Activated T-cell treated with anti-CD3 and anti-CD28 coated beads for 48 hours (primary cell): Measurements from ENCODE around the gene ALK.

Experiments used
- DNase-seq: peaks from one replicate; pipeline ENCODE4 v3.0.0-alpha.2; 2020; ENCODE audit warnings: low read depth

The ALK gene

DNA sequence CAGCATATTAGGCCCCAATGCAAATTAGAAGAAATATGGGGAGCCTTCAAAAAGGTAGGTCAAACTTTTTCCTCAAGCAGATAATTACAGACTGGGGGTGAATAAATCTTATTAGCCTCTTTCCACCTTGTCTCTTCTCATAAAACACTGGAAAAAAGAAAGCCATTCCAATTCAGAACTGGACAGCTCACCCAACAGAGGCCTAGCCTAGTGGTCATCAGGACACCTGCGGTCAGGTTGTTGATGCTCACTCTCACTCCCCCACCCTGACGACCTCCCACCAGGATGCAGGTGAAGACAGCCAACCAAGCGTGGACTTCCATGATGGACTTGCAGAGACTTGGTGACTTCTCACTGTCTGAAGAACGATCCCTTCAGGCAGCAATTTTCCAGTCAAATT is 207.1 kb downstream of the ALK start:
- DNase-seq = no peak

DNA sequence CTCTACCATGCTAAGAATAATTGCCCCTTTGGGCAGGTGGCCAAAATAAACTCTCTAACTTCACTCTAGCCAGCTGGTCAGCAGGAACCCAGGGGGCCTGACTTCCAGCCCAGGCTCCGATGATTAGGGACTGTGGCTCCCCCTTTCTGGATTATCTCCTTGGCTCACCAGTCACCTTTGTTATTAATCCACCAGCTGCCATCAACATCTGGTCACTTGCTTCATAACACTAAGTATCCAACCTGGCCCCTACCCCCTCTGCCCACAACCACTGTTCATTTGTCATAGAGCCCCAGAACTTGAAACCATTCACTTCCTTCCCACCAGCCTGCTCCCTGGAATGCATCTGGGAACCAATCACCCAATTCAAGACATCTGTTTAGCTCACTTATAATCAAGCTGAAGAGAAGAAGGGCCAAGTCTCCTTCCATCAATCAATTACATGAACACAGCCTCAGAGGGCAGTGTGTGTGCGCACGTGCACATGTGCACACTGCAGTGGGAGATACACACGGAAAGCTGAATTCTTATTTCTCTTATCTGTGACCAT is 215.1 kb downstream of the ALK start:
- no peak for DNase-seq

GRCh38 chr2:29705616-29706015 is 215.8 kb downstream of the ALK start:
- no peak for DNase-seq

- no peak for DNase-seq
These were observed 218.1 kb downstream of the ALK start for GRCh38 chr2:29703336-29703735.

DNA sequence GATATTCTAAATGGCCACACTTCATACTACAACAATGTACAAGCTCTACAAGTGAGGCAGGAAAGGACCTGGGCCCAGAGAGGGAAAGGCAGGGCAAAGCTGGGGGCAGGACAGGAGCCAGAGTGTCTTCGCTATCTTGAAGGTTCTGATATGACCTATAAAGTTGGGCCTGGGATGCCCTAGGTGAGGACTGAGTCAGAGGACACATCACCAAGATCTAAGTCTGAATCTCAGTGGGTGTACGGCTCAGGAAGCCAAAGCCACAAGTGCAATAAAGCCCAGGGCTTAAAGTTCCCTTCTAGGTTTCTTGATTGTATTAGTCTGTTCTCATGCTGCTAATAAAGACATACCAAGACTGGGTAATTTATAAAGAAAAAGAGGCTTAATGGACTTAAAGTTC is 219.1 kb downstream of the ALK start:
- DNase-seq = no peak

DNA sequence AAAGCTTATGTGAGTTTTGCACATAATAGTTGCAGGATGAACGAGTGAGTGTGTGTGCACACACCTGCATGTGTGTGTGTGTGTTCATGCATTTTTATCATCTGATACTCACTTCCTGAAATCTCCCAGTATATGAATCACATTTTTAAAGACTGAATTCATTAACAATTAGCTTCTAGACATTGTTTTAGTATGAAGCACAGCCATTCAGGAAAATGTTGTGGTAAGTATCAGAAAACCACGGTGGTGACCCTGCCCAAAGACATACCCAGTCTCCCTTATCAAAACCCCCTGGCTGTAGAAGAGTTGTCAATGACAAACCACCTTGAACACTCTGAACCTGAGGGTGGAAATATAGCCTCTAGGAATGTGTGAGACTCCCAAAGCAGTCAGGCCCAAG is 220.8 kb downstream of the ALK start:
- DNase-seq = no peak

DNA sequence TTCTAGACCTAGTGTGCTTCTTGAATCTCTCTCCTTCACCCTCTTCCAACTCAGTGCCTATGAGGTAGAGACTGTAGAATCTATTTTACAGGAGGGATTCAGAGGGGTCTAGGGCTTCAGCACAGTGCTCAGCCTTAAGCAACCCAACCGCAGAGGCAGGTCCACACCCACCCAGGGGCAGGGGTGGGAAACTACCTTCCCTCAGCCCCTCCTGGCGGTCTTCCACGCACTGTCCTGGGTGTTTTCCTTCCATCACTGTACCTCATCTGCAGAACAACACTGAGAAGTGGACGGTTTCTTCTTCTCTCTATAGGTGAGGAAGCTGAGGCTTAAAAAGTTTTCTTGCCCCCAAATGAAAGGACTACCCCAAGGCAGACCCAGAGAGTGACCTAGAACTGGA is 222.3 kb downstream of the ALK start:
- no peak for DNase-seq

- no peak for DNase-seq
These were observed 223.2 kb downstream of the ALK start for GRCh38 chr2:29698216-29698615.

GRCh38 chr2:29697715-29698114 is 223.7 kb downstream of the ALK start:
- no peak for DNase-seq

DNA sequence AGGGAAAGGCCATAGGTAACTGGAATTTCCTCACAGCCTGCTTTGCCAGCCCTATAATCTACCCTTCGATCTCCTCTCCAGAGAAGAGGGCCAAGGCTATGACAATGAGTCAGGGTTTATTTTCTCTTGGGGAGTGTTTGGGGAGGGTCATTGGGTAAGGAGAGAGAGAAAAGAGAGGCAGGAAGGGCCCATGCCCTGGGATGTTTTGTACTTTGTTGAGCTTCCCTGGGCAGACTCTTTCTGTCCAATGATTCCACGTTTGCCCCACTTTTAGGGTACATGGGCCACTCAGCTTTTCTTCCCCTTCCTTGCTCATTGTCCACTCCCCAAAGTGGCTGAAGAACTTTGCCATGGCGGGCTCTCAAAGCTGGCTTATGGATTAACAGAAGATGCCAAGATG is 224.2 kb downstream of the ALK start:
- no peak for DNase-seq

GRCh38 chr2:29694741-29695140 is 226.6 kb downstream of the ALK start:
- no peak for DNase-seq

DNA sequence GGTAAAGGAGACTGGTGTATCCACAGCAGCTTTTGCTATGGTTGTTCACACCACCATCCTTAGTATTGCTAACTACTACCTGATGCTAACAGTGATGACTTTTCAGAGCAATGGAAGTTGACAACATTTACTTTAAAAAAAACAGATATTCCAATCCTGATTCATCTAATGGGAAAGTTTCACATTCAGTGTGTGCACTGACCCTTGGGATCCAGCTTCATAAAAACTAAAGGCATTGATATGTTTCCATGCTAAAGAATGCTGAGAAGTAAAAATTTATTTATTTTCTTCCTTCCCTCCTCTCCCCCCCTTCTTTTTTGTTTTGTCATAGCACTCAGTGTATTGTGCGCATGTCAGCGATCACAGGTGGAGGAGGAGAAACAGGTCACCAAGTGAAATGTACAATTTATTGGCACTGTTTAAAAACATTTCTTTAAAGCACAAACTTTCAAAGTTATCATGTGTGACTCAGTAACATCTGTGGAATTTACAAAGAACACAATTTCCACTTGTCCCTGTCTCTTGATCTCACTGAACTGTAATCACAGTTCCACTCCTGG is 229.9 kb downstream of the ALK start:
- DNase-seq = no peak

DNA sequence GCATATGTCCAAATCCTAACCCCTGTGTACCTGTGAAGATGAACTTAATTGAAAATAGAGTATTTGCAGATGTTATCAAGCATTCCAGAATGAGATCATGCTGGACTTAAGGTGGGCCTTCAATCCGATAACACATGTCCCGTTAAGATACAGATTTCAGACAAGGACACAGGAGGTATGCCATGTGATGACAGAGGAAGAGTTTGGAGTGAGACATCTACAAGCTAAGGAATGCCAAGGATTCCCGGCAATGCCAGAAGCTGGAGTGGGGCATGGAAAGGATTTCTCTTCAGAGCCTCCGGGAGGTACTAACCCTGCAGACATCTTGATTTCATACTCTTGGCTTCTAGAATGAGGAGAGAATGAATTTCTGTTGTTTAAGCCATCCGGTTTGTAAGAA is 231.7 kb downstream of the ALK start:
- no peak for DNase-seq

- no peak for DNase-seq
These were observed 233.0 kb downstream of the ALK start for GRCh38 chr2:29688429-29688828.

- DNase-seq = no peak
These were observed 234.3 kb downstream of the ALK start for GRCh38 chr2:29687121-29687520.

GRCh38 chr2:29676886-29677453 is 244.4 kb downstream of the ALK start:
- DNase-seq = no peak

DNA sequence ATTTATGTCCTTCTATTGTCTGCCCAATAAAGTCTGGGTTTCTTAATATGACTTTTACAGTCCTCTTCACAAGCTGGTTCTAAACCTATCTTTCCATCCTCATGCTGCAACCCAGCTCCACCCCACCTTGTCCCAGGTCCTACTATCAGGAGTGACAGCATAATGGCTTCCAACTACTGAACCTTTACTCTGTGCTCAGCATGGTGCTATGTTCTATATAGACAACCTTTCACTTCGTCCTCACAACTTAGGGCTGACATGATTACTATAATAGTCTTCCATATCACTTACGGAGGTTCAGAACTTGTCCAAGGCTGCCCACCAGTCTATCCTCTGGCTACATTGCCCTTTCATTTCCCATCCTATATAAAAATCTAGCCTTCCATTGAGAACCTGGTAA is 256.8 kb downstream of the ALK start:
- no peak for DNase-seq

DNA sequence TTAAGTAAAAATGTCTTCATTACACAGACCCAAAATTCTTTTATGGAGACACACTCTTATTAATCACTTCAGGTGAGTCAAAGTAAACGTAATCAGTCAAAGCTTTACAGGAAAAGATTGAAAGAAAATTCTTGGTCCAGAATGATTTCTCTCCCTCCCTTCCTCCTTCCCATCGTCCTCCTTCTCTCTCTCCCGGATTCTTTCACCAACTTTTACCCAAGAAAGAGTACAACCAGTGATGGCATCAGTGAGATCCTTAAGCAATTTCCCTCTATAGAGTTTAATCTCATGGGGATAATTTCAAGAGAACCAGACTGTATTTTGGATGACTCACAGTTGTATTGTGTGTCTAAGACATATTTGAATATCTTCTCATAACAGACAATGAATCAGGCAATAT is 258.1 kb downstream of the ALK start:
- no peak for DNase-seq

DNA sequence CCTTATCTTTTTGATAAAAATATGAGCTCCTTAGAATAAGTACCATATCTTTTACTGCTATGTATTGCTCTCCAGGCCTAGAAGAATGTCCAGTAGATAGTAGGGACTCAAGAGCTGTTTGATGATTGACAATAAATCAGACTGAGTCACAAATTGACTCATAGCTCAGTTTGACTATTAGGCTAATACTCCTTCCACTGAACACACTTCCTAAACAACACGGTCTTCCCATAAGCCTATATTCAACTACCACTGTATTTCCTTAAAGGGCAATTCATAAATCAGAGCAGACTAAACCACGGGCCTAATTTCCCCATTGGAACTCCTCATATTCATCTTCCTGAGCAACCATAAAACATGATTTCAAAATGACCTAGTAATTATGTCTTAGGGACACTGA is 258.5 kb downstream of the ALK start:
- no peak for DNase-seq

GRCh38 chr2:29660201-29660600 is 261.2 kb downstream of the ALK start:
- DNase-seq = no peak

- no peak for DNase-seq
These were observed 262.2 kb downstream of the ALK start for GRCh38 chr2:29659178-29659577.

GRCh38 chr2:29657674-29658073 is 263.7 kb downstream of the ALK start:
- no peak for DNase-seq

GRCh38 chr2:29655391-29656086 is 265.8 kb downstream of the ALK start:
- no peak for DNase-seq

DNA sequence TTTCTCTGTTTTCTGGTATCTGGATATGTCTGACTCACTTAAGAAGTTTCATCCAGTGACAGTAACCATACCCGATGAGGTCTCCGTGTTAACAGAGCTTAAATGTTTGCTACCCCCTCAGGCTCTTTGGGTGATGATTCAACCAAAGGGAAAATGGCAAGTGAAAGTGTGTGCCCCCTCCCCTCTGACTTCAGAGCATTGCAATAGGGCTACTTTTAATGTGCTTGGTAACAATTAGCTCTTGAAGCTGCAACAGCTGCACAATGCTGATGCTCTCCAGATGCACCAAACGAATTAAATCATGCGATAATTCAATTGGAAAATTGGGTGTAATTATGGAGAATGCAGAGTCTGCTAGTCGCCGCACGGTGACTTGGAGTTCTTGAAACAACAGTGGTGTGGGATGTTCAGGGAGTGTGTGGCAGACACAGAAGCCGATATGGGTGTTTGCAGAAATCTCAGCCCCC is 270.7 kb downstream of the ALK start:
- no peak for DNase-seq
